ENCODE measurements around the gene HMCN2.
"Not testable (repeated sequence)": the region's sequence is repeated elsewhere in the genome, so short reads cannot be mapped to it uniquely, and the experiment has no call there.

The HMCN2 gene

GRCh38 chr9:130330202-130330862, 64.8 kb downstream of the HMCN2 start:
- no peak for DNase-seq (ENCODE audit: low read depth in 2 of 2)

DNA sequence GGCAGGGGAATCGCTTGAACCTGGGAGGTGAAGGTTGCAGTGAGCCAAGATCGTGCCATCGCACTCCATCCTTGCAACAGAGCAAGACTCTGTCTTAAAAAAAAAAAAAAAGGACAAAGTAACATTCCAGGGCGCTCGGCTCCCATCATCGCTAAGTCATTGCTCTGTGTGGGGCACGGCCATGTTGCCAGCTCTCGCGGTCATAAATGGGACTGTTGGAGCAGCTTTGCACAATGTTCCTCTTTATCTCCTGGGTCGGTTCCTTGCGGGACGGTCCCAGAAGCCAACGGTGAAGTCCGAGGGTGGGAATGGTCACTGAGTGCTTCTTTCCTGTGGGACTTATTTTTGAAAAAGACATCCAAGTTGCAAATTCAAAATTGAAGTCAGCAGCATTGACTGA, 65.5 kb downstream of the HMCN2 start:
- no peak for DNase-seq (ENCODE audit: low read depth in 2 of 2)

- DNase-seq (ENCODE audit: low read depth in 2 of 2): no peak
These were observed 66.0 kb downstream of the HMCN2 start for GRCh38 chr9:130331573-130331972.

DNA sequence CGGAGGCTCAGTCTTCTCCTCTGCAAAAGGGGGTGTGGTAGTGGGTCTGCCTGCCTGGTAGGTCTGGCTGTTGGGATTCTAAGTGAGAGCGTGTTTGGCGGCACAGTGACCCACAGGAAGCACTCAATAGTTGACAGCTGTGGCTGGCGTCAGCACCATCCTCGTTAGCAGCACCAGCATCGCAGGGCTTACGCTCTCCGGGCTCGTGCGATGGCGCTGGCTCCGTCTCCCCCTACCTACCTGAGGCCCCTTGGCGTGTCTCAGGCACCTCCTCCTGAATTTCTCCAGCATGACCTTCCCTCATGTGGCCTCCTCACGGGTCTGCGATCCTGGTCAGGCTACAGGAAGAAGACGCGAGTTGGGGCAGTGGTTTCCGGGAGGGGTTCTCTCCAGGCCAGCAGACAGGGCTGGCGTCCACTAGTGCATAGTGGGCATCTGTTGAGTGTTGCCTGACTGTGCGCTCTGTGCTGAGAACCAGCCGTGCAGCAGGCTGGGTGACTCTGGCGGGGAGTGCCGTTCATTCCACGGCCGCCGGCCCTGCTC, 66.9 kb downstream of the HMCN2 start:
- DNase-seq (ENCODE audit: low read depth in 2 of 2): no peak

DNA sequence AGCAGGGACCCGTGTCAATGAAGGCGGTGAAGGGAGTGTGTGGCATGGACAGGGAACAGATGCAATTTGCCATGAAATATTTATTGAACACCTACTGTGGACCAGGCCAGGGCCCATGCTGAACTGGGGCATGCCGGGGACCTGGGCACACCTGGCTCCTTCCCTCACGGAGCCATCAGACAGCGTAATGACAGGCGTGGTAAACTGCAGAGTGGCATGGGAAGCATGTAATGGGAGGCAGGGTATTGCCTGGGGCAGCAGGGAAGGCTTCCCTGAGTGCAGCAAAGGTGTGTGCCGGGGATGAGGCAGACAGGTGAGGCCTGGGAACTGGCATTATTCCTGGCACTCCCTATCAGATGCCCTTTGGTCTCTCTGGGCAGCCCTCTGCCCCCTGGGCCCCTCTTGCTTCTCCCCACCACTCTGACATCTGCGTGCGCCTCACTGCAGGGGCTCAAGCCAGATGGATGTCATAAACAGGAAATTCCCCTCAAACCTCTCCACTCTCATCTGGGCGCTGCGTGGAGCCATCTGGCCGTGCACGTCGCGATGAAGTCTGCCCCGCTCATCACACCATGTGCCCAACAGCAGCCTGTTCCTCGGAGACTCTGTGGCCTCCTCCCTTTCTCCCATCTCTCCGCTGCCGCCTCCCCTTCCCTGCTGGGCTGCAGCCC, 67.6 kb downstream of the HMCN2 start:
- DNase-seq (ENCODE audit: low read depth in 2 of 2): no peak

- DNase-seq (ENCODE audit: low read depth in 2 of 2): no peak
These were observed 68.1 kb downstream of the HMCN2 start for GRCh38 chr9:130333712-130334062.

- no peak for DNase-seq (ENCODE audit: low read depth in 2 of 2)
These were observed 69.4 kb downstream of the HMCN2 start for GRCh38 chr9:130334915-130335314.

DNA sequence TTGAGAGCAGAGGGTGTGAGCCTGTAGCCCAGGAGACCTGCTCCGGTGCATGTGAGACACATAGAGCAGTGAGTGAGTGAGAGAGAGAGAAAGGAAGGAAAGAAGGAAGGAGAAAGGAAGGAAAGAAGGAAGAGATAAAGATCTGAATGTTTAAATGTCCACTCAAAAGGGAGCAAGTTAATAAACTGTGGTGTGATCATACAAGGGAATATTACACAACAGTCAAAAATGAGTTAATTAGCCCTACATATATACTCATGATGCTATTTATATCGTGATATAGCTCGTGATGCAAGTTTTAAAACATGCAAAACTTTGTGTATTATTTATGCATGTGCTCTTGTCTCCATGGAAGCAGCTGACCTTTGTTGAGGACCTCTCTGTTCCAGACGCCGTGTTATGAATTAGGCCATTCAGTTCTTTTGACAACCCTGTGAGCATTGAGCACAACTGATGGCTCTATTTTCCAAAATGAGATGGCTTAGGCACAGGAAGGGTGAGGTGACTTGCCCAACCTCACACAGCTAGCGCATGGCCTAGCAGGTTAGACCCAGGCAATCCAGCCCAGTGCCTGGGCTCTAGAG, 70.6 kb downstream of the HMCN2 start:
- DNase-seq (ENCODE audit: low read depth in 2 of 2): no peak

DNA sequence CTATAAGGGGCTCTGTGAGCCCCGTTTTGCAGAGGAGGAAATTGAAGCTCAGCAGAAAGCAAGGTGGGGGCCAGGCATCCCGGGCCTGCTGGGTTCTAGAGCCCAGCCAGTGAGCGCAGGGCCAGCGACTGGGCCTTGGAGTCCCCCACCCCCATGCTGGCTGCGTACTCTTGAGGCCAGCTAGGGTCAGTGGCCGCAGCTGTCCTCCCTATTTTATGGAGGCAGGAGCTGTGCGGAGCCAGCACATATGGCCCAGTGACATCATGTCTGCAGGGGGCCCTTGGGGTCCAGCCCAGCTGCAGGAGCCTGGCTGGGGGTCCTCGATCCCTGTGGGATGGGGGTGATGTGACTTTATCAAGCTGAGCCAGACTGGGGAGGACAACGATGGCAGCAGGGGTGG, 71.3 kb downstream of the HMCN2 start:
- no peak for DNase-seq (ENCODE audit: low read depth in 2 of 2)

GRCh38 chr9:130337318-130337717, 71.8 kb downstream of the HMCN2 start:
- DNase-seq (ENCODE audit: low read depth in 2 of 2): no peak

GRCh38 chr9:130337784-130338380, 72.3 kb downstream of the HMCN2 start:
- DNase-seq (ENCODE audit: low read depth in 2 of 2): no peak

DNA sequence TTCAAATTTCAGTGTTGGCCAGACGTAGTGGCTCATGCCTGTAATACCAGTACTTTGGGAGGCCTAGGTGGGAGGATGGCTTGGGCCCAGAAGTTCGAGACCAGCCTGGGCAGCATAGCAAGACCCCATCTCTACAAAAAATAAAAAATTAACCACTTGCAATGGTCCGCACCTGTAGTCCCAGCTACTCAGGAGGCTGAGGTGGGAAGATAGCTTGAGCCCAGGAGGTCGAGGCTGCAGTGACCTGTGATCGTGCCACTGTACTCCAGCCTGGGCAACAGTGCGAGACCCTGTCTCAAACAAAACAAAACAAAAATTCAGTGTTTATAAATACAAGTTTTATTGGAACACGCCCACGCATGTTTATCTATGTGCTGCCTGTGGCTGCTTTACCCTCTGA, 73.3 kb downstream of the HMCN2 start:
- not testable (repeated sequence) for DNase-seq (ENCODE audit: low read depth in 2 of 2)

DNA sequence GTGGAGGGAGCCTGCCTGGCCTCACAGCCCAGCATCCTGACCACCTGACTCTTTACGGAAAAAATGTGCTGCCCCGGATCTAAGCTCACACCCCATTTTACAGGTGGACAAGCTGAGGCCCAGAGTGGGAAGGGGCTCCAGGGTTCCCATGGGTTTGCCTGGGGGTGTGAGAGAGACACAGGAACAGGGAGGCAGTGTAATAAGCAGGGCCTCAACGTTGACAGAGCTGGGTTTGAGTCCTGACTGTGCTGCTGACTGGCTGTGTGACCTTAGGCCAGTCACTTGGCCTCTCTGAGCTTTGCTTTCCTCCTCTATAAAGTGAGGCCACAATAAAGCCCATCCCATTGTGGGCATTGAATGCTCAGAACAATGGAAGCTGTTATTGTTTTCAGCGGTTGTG, 73.7 kb downstream of the HMCN2 start:
- no peak for DNase-seq (ENCODE audit: low read depth in 2 of 2)

DNA sequence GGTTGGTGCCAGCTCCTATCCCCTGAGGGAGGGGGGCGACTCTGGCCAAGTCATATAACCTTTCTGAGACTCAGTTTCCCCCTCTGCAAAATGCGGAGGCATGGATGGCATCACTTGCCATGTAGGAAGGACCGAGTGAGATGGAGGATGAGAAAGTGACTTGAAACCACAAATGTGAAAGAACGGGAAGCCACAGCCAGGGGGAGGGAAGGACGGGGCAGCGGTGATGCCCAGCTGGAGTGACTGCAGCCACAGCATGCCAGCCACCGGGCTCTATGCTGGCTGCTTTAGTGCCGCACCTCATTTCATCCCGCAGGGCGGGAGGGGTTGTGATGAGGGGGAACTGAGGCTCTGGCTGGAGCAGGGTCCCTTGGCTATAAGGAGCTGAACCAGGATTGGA, 74.5 kb downstream of the HMCN2 start:
- no peak for DNase-seq (ENCODE audit: low read depth in 2 of 2)

GRCh38 chr9:130340557-130340956, 75.0 kb downstream of the HMCN2 start:
- DNase-seq (ENCODE audit: low read depth in 2 of 2): not testable (repeated sequence)

DNA sequence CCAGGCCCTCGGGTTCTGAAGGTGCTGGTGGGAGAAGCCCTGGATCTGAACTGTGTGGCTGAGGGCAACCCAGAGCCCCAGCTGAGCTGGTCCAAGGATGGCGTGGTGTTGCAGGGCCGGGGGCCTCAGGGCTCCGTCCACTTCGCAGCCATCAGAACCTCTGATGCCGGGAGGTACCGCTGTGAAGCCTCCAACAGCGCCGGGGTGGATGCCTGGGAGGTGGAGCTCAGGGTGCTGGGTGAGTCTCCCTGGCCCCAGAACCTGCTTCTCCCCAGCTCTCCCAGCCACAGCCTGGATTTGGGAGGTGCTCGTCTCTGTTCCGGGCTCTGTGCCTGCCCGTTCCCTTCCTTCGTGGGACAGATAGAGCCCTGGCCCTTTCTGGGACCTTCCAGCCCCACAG, 75.6 kb downstream of the HMCN2 start:
- DNase-seq (ENCODE audit: low read depth in 2 of 2): no peak

DNA sequence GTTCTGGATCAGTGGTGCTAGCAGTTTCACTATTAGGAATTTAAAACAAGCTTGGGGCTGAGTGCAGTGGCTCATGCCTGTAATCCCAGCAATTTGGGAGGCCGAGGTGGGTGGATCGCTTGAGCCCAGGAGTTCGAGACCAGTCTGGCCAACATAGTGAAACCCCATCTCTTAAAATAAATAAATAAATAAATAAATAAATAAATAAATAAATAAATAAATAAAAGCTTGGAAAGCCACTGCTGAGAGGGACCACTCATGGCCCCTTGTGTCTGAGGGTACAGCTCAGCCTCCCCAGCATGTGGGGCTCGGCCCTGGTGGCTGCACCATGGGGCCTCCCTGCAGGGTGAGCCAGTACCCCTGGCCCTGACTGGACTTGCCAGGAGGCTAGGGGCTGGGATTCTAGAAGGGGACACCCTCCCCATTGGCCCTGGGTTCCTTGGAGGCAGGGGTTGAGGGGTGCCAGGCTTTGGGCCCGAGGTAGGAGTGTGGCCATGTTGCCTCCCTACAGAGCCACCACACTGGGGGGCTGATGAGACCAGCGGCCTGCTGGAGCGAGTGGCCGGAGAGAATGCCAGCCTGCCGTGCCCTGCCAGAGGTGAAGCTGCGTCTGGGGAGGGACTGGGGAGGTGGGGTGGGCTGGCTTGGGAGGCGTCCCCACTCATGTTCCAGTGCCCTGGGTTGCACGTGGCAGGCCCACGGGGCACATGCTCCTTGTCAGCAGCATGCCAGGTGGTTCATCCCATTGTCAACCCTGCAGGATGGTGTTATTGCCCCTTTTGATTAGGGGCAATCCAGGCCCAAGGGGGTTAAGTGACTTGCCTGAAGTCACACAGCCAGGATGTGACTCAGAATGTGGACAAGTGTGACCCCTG, 76.5 kb downstream of the HMCN2 start:
- no peak for DNase-seq (ENCODE audit: low read depth in 2 of 2)

DNA sequence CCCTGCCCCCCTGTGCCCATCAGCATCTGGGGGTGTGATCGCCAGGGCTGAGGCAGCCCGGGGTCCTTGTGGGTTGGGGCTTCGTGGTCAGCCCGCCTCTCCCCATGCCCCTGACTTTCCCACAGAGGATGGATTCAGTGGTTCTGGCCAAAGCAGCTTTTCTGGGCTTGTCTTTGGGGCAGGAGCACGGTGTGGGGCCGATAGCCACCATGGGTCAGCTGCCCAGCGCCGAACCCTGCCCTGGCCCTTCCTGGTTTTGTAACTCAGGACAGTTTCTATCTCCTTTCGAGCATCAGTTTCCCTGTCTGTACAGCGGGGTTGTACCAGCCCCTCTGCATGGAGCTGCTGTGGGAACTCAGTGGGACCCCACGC, 77.1 kb downstream of the HMCN2 start:
- no peak for DNase-seq (ENCODE audit: low read depth in 2 of 2)

GRCh38 chr9:130343445-130343918, 77.9 kb downstream of the HMCN2 start:
- DNase-seq (ENCODE audit: low read depth in 2 of 2): peak in 1 of 2 donors; percentile 13

DNA sequence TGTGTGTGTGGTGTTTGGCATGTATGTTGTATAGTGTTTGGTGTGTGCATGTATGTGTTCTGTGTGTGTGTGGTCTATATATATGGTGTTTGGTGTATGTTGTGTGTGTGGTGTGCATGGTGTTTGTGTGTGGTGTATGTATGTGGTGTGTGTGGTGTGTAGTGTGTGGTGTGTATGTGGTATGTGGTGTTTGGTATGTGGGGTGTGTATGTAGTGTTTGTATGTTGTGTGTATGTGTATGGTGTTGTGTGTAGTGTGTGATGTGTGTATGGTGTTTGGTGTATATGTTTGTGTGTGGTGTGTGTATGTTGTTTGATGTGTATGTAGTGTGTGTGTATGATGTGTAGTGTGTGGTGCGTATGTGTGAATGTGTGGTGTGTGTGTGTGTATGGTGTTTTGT, 78.8 kb downstream of the HMCN2 start:
- no peak for DNase-seq (ENCODE audit: low read depth in 2 of 2)

- no peak for DNase-seq (ENCODE audit: low read depth in 2 of 2)
These were observed 79.7 kb downstream of the HMCN2 start for GRCh38 chr9:130345009-130345896.

Data from stimulated activated CD8-positive, alpha-beta memory T cell treated with anti-CD3 and anti-CD28 coated beads, Interleukin-2, amount 100 ng/mL, for 48 hours (primary cell).